AG04450 (cell line): ENCODE data around the gene ZSWIM6. TPM values are rescaled to one million over a fixed set of nuclear protein-coding genes. Genes with fewer than 3 reads are reported as not detected.

Experiments
- CTCF ChIA-PET: fragments of 300-600, 350-600 bp; formaldehyde crosslinking; extraction: SDS; loops from one replicate; lab custom pipeline; 2022; ENCODE audit warnings: antibody characterized with exemption, inconsistent platforms; lab: Charles Lee
- POLR2A ChIA-PET: fragments of 350-600 bp; formaldehyde crosslinking; extraction: SDS; loops from one replicate; lab custom pipeline; 2021; ENCODE audit warnings: antibody characterized with exemption, inconsistent platforms; lab: Yijun Ruan, JAX
- DNase-seq: peaks from one replicate; pipeline ENCODE4 v3.0.0-alpha.2; 2011; ENCODE audit warnings: low read depth, low spot score
- H3K27ac ChIP-seq: one replicate; pipeline ENCODE4 v1.5.1; 2012; ENCODE audit warnings: low read depth, low read length, control low read depth
- H3K27me3 ChIP-seq: one replicate; pipeline ENCODE4 v1.6.0; 2012; ENCODE audit warnings: low read length; ENCODE audit not compliant: control insufficient read depth, insufficient read depth
- H3K4me3 ChIP-seq: 2 replicates; pipeline ENCODE4 v1.5.1; 2011; ENCODE audit warnings: mild to moderate bottlenecking, low read depth, low read length, control low read depth
- H3K9me3 ChIP-seq: 2 replicates; pipeline ENCODE4 v1.5.1; 2012; ENCODE audit warnings: low read length; ENCODE audit not compliant: control insufficient read depth, insufficient read depth
- CTCF ChIP-seq: IDR thresholded peaks from 2 replicates; pipeline ENCODE4 v1.5.1; 2011; ENCODE audit warnings: low read depth, low read length, control low read depth, inconsistent platforms
- polyA plus RNA-seq: library from polyadenylated mRNA; depleted of rRNA; stranded (reverse); fragments of >200 nt; gene quantifications from 2 replicates; pipeline ENCODE4 v1.2.3, GENCODE V29; 2011

The ZSWIM6 gene
- polyA plus RNA-seq, 1 experiment: 18.9 TPM

GRCh38 chr5:61352180-61352579, 20.1 kb downstream of the ZSWIM6 start:
- CTCF ChIA-PET: no interaction called here

GRCh38 chr5:61352612-61353156, 20.6 kb downstream of the ZSWIM6 start:
- H3K27ac ChIP-seq: no peak overlapping the region
- CTCF ChIA-PET: interaction anchor here (1.3 kb wide), 1 partner anchor 16 kb away, joined by 3 read pairs; no protein-coding TSS in a partner anchor

More at GRCh38 chr5:61352180-61352579, 20.1 kb downstream of the ZSWIM6 start:
- Histone ChIP-seq H3K4me3 (no peak overlapping the region), H3K9me3 (no peaks in the 10 kb centered on the region; the same call in 1 of the 2 replicates), H3K27ac (no peak overlapping the region), H3K27me3 (no peaks in the 10 kb centered on the region)
- POLR2A ChIA-PET: no interaction called here
- no peak for DNase-seq
- TF ChIP-seq CTCF: no peak

GRCh38 chr5:61353293-61353692, 21.2 kb downstream of the ZSWIM6 start:
- H3K27me3 ChIP-seq: no peaks in the 10 kb centered on the region
- H3K9me3 ChIP-seq: no peaks in the 10 kb centered on the region; the same call in 1 of the 2 replicates
- ChIA-PET CTCF (interaction anchor here (0.6 to 1.3 kb wide), 3 partner anchors 15 to 248 kb away, joined by 3 read pairs; no protein-coding TSS in a partner anchor), POLR2A (interaction anchor here (1.0 kb wide), 1 partner anchor 76 kb away, joined by 3 read pairs; no protein-coding TSS in a partner anchor)
- no peak overlapping the region for H3K27ac ChIP-seq
- no peak overlapping the region for H3K4me3 ChIP-seq
- no peak for DNase-seq
- TF ChIP-seq CTCF: no peak

More at GRCh38 chr5:61352612-61353156, 20.6 kb downstream of the ZSWIM6 start:
- TF ChIP-seq CTCF: no peak
- Histone ChIP-seq H3K27me3 (no peaks in the 10 kb centered on the region), H3K4me3 (no peak overlapping the region), H3K9me3 (no peaks in the 10 kb centered on the region; the same call in 1 of the 2 replicates)
- POLR2A ChIA-PET: no interaction called here
- no peak for DNase-seq

- DNase-seq: no peak
- no peak overlapping the region for H3K27ac ChIP-seq
- ChIA-PET CTCF (interaction anchor here (1.0 to 1.3 kb wide), 2 partner anchors 14 to 23 kb away, joined by 3 read pairs; no protein-coding TSS in a partner anchor), POLR2A (interaction anchor here (1.0 kb wide), 1 partner anchor 77 kb away, joined by 3 read pairs; no protein-coding TSS in a partner anchor)
- no peak overlapping the region for H3K4me3 ChIP-seq
- no peaks in the 10 kb centered on the region; the same call in 1 of the 2 replicates for H3K9me3 ChIP-seq
- no peak for TF ChIP-seq CTCF
- no peaks in the 10 kb centered on the region for H3K27me3 ChIP-seq
These were observed 22.1 kb downstream of the ZSWIM6 start for GRCh38 chr5:61354199-61354598.

- ChIA-PET CTCF (interaction anchor here (0.6 to 1.5 kb wide), 5 partner anchors 10 to 396 kb away, joined by 3 to 4 read pairs (median 3); partner anchors contain the start of gene ZSWIM6), POLR2A (no interaction called here)
- Histone ChIP-seq H3K9me3 (no peaks in the 10 kb centered on the region; the same call in 1 of the 2 replicates), H3K27ac (no peak overlapping the region), H3K4me3 (no peak overlapping the region), H3K27me3 (no peaks in the 10 kb centered on the region)
- TF ChIP-seq CTCF: peak; percentile 28; the same call in 1 of the 2 replicates
- DNase-seq: no peak
These were observed 25.7 kb downstream of the ZSWIM6 start for GRCh38 chr5:61357745-61358144.
